ENCODE measurements around the gene GLIS1. TPM values are rescaled to one million over a fixed set of nuclear protein-coding genes. Genes with fewer than 3 reads are reported as not detected.

GLIS1 gene
- total RNA-seq, 1 experiment from 2014 or later: 0.24 TPM

- TF ChIP-seq GRHL2 (CRISPR knock-in tag; IDR thresholded peaks at IDR 0.05; ENCODE audit: insufficient replicate concordance, severe bottlenecking) (no peak), TEAD1 (CRISPR knock-in tag; IDR thresholded peaks at IDR 0.05) (peak; percentile 71; the same call in 1 of the 2 replicates), MAX (CRISPR knock-in tag; IDR thresholded peaks at IDR 0.05) (peak; percentile 92), ZNF138 (CRISPR knock-in tag; conservative IDR thresholded peaks at IDR 0.05) (peak; percentile 74; the same call in 1 of the 2 replicates), FOXJ3 (CRISPR knock-in tag; IDR thresholded peaks at IDR 0.05; ENCODE audit: borderline replicate concordance) (no peak), ZMAT4 (CRISPR knock-in tag; IDR thresholded peaks at IDR 0.05) (no peak), USF1 (CRISPR knock-in tag; IDR thresholded peaks at IDR 0.05) (0 out of 2 replicates have a peak, but pooled peaks have one; percentile 27), CTCF (IDR thresholded peaks at IDR 0.05) (peak; percentile 90)
- TF ChIP-seq, protein P1, sequence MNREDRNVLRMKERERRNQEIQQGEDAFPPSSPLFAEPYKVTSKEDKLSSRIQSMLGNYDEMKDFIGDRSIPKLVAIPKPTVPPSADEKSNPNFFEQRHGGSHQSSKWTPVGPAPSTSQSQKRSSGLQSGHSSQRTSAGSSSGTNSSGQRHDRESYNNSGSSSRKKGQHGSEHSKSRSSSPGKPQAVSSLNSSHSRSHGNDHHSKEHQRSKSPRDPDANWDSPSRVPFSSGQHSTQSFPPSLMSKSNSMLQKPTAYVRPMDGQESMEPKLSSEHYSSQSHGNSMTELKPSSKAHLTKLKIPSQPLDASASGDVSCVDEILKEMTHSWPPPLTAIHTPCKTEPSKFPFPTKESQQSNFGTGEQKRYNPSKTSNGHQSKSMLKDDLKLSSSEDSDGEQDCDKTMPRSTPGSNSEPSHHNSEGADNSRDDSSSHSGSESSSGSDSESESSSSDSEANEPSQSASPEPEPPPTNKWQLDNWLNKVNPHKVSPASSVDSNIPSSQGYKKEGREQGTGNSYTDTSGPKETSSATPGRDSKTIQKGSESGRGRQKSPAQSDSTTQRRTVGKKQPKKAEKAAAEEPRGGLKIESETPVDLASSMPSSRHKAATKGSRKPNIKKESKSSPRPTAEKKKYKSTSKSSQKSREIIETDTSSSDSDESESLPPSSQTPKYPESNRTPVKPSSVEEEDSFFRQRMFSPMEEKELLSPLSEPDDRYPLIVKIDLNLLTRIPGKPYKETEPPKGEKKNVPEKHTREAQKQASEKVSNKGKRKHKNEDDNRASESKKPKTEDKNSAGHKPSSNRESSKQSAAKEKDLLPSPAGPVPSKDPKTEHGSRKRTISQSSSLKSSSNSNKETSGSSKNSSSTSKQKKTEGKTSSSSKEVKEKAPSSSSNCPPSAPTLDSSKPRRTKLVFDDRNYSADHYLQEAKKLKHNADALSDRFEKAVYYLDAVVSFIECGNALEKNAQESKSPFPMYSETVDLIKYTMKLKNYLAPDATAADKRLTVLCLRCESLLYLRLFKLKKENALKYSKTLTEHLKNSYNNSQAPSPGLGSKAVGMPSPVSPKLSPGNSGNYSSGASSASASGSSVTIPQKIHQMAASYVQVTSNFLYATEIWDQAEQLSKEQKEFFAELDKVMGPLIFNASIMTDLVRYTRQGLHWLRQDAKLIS (CRISPR knock-in tag; IDR thresholded peaks at IDR 0.05; ENCODE audit: borderline replicate concordance): 0 out of 2 replicates have a peak, but pooled peaks have one; percentile 34
- TF ChIP-seq, protein P2, sequence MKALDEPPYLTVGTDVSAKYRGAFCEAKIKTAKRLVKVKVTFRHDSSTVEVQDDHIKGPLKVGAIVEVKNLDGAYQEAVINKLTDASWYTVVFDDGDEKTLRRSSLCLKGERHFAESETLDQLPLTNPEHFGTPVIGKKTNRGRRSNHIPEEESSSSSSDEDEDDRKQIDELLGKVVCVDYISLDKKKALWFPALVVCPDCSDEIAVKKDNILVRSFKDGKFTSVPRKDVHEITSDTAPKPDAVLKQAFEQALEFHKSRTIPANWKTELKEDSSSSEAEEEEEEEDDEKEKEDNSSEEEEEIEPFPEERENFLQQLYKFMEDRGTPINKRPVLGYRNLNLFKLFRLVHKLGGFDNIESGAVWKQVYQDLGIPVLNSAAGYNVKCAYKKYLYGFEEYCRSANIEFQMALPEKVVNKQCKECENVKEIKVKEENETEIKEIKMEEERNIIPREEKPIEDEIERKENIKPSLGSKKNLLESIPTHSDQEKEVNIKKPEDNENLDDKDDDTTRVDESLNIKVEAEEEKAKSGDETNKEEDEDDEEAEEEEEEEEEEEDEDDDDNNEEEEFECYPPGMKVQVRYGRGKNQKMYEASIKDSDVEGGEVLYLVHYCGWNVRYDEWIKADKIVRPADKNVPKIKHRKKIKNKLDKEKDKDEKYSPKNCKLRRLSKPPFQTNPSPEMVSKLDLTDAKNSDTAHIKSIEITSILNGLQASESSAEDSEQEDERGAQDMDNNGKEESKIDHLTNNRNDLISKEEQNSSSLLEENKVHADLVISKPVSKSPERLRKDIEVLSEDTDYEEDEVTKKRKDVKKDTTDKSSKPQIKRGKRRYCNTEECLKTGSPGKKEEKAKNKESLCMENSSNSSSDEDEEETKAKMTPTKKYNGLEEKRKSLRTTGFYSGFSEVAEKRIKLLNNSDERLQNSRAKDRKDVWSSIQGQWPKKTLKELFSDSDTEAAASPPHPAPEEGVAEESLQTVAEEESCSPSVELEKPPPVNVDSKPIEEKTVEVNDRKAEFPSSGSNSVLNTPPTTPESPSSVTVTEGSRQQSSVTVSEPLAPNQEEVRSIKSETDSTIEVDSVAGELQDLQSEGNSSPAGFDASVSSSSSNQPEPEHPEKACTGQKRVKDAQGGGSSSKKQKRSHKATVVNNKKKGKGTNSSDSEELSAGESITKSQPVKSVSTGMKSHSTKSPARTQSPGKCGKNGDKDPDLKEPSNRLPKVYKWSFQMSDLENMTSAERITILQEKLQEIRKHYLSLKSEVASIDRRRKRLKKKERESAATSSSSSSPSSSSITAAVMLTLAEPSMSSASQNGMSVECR (CRISPR knock-in tag; IDR thresholded peaks at IDR 0.05; ENCODE audit: borderline replicate concordance): peak; percentile 61; the same call in 1 of the 2 replicates
- TF ChIP-seq, protein P3, sequence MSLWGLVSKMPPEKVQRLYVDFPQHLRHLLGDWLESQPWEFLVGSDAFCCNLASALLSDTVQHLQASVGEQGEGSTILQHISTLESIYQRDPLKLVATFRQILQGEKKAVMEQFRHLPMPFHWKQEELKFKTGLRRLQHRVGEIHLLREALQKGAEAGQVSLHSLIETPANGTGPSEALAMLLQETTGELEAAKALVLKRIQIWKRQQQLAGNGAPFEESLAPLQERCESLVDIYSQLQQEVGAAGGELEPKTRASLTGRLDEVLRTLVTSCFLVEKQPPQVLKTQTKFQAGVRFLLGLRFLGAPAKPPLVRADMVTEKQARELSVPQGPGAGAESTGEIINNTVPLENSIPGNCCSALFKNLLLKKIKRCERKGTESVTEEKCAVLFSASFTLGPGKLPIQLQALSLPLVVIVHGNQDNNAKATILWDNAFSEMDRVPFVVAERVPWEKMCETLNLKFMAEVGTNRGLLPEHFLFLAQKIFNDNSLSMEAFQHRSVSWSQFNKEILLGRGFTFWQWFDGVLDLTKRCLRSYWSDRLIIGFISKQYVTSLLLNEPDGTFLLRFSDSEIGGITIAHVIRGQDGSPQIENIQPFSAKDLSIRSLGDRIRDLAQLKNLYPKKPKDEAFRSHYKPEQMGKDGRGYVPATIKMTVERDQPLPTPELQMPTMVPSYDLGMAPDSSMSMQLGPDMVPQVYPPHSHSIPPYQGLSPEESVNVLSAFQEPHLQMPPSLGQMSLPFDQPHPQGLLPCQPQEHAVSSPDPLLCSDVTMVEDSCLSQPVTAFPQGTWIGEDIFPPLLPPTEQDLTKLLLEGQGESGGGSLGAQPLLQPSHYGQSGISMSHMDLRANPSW (CRISPR knock-in tag; conservative IDR thresholded peaks at IDR 0.05; ENCODE audit: low read depth): no peak
- TF ChIP-seq, protein P4, sequence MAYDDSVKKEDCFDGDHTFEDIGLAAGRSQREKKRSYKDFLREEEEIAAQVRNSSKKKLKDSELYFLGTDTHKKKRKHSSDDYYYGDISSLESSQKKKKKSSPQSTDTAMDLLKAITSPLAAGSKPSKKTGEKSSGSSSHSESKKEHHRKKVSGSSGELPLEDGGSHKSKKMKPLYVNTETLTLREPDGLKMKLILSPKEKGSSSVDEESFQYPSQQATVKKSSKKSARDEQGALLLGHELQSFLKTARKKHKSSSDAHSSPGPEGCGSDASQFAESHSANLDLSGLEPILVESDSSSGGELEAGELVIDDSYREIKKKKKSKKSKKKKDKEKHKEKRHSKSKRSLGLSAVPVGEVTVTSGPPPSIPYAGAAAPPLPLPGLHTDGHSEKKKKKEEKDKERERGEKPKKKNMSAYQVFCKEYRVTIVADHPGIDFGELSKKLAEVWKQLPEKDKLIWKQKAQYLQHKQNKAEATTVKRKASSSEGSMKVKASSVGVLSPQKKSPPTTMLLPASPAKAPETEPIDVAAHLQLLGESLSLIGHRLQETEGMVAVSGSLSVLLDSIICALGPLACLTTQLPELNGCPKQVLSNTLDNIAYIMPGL (CRISPR knock-in tag; IDR thresholded peaks at IDR 0.05): peak; percentile 90
These were observed 268.8 kb downstream of the GLIS1 start (continued) for GRCh38 chr1:53470155-53470554.
